Mammary epithelial cell (primary cell): Measurements from ENCODE around the gene PROX2.

ENCODE experiments used
- EZH2 ChIP-seq: IDR thresholded peaks from 2 replicates; pipeline ENCODE4 v1.6.1; 2012; ENCODE audit warnings: low read length, inconsistent platforms, borderline replicate concordance
- TF ChIP-seq, protein P1 (sequence below), 2 donors: IDR thresholded peaks in 1 of 2; conservative IDR thresholded peaks in 1 of 2; 2 replicates each; pipeline ENCODE4 v1.5.1; 2011 to 2012; ENCODE audit warnings: inconsistent platforms in 2 of 2, low read length in 2 of 2, mild to moderate bottlenecking in 2 of 2, control low read depth in 1 of 2, low read depth in 1 of 2; ENCODE audit not compliant: insufficient read depth in 1 of 2; ENCODE audit errors: extremely low read depth in 1 of 2

DNA sequence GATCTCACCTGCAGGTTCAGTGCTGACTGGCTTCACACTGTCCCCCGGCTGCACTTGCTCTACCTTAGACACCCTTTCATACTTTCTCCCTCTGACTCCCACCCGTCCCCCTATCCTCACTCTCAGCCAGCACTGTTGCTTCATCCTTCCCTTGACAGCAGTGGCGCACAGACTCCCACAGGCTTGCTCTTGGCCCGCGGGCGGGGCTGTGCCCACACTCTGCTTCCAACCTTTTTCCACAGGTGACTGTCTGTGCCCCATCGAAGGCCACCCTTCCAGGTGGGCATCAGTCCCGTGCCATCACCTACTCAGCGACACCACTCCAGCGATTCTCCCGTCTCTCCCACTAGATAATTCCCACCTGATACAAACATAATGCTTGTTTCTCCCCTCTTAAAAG is 48.1 kb upstream of the PROX2 start:
- TF ChIP-seq, protein P1, sequence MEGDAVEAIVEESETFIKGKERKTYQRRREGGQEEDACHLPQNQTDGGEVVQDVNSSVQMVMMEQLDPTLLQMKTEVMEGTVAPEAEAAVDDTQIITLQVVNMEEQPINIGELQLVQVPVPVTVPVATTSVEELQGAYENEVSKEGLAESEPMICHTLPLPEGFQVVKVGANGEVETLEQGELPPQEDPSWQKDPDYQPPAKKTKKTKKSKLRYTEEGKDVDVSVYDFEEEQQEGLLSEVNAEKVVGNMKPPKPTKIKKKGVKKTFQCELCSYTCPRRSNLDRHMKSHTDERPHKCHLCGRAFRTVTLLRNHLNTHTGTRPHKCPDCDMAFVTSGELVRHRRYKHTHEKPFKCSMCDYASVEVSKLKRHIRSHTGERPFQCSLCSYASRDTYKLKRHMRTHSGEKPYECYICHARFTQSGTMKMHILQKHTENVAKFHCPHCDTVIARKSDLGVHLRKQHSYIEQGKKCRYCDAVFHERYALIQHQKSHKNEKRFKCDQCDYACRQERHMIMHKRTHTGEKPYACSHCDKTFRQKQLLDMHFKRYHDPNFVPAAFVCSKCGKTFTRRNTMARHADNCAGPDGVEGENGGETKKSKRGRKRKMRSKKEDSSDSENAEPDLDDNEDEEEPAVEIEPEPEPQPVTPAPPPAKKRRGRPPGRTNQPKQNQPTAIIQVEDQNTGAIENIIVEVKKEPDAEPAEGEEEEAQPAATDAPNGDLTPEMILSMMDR (conservative IDR thresholded peaks at IDR 0.05 in 1 of 2, IDR thresholded peaks at IDR 0.05 in 1 of 2; ENCODE audit: extremely low read depth in 1 of 2, insufficient read depth in 1 of 2, low read depth in 1 of 2, low read length in 2 of 2), result no peak
- no peak for TF ChIP-seq EZH2
